Cardiac atrium fibroblast (primary cell): ENCODE data around the gene PPP1R3E. TPM values are rescaled to one million over a fixed set of nuclear protein-coding genes. Genes with fewer than 3 reads are reported as not detected.

Experiments used
- total RNA-seq: library from RNA; depleted of rRNA; stranded (reverse); fragments of >200 nt; gene quantifications from 2 replicates; pipeline ENCODE4 v1.2.3, GENCODE V29; 2015

PPP1R3E gene, protein sequence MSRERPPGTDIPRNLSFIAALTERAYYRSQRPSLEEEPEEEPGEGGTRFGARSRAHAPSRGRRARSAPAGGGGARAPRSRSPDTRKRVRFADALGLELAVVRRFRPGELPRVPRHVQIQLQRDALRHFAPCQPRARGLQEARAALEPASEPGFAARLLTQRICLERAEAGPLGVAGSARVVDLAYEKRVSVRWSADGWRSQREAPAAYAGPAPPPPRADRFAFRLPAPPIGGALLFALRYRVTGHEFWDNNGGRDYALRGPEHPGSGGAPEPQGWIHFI
- total RNA-seq = 1.8 and 2.0 TPM in 2 replicates

DNA sequence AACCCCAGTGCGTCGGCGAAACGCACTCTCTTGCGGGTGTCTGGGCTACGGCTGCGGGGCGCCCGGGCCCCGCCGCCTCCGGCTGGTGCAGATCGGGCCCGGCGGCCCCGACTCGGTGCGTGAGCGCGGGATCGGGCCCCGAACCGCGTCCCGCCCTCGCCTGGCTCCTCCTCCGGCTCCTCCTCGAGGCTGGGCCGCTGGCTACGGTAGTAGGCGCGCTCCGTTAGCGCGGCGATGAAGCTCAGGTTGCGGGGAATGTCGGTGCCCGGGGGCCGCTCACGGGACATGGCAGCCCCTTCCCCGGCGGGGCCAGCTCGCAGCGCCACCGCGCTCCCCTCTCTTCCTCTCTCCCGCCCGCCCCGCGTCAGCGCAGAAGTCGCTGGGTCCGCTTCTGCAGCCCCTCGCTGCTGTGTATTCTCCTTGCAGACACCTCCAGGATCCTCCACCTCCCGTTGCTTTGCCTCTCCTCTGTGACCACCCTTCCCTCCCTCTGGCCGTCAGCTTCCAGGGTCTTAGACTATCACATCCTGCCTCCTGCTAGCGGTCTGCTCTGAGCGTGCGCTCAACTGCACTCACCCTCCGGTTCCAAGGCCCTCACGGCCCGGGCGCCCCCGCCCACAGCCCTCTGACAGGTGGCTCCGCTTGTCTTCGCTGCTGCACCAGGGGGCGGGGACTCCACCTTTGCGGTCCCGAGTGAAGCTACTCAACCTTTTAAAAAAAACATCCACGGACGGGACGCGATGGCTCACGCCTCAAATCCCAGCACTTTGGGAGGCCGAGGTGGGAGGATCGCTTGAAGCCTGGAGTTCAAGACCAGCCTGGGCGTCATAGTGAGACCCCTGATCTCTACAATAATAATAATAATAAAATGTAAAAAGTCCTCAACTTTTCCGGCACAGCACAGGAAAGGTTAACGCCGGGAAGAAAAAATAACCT is at the start of gene PPP1R3E:
Gene PPP1R3E (minus strand): TSS at position 570 of the 936 bp plus-strand sequence. CDS start 283 bp downstream, at position 287.

GRCh38 chr14:23320584-23321571 is 18.2 kb upstream of the PPP1R3E start, which contains the start of gene PABPN1:
Gene PABPN1, plus strand, starts transcription at chr14:23321457. Its CDS starts 13 bp downstream, at chr14:23321470.

GRCh38 chr14:23306412-23307145 is 3.9 kb upstream of the PPP1R3E start, which contains the start of gene BCL2L2:
Gene BCL2L2, plus strand, starts transcription at chr14:23306833. Its CDS starts 935 bp downstream, at chr14:23307768.

DNA sequence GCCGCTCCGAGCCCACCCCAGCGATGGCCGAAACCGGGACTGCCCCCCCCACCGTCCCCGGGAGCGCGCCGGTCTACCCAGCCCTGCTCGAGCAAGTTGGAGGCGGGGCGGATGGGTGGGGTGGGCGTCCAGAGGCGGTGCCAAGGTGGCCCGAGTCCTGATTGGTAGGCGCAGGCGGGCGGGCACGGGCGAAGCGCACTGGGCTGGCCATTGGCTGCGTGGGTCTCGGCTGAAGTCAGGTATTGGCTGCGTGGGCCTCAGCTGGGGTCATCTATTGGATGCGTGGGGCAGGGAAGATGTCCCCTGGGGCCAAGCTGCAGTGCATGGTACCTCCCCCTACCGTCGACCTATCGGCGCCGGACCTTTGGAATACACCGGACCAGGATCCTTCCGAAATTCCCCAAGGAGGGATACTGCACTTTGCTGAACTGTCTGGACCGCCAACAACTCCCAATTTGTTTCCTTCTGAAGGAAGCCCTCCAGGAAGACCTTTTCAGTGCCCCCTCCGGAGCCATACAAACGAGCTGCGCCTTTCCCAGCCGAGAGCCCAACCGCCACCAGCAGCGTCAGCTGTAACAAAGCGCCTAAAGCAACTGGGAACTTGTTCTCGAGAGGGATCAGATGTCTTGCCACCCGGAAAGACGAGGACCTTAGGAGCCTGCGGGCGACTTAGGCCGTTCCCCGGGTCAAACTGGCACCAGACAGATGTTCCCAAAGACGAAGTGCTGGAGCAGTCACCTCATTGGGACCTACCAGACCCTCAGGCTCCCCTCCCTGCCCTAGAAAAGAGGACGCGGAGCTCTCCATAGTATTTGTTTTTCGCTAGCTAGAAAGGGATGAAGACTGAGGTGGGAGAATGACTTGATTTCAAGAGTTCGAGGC is 16.4 kb downstream of the PPP1R3E start, which contains the start of gene HOMEZ:
Gene HOMEZ (minus strand): TSS at position 113 of the 882 bp plus-strand sequence. CDS start 180 bp downstream, outside the sequence.

Other genes with a start within 250 kb of the PPP1R3E start
- gene CDH24, start 245.3 kb downstream of the PPP1R3E start, total RNA-seq = 3.2 and 4.1 TPM in 2 replicates
- 48.4 and 55.2 TPM in 2 replicates for gene ACIN1, start 207.7 kb downstream of the PPP1R3E start, total RNA-seq
- 37.9 and 39.2 TPM in 2 replicates for gene C14orf119, start 207.4 kb downstream of the PPP1R3E start, total RNA-seq
- gene CIROP, start 197.9 kb downstream of the PPP1R3E start, total RNA-seq = not detected in 2 replicates
- not detected in 2 replicates for gene CEBPE, start 183.6 kb downstream of the PPP1R3E start, total RNA-seq
- gene SLC7A8, start 119.2 kb downstream of the PPP1R3E start, total RNA-seq = 0.32 and 2.0 TPM in 2 replicates
- not detected in 2 replicates for gene RNF212B, start 64.9 kb downstream of the PPP1R3E start, total RNA-seq
- 8.4 and 10.5 TPM in 2 replicates for gene HOMEZ, start 16.7 kb downstream of the PPP1R3E start, total RNA-seq
- 13.7 and 24.8 TPM in 2 replicates for gene BCL2L2, start 4.0 kb upstream of the PPP1R3E start, total RNA-seq
- gene PABPN1, start 18.6 kb upstream of the PPP1R3E start, total RNA-seq = 41.1 and 57.9 TPM in 2 replicates
- 10.4 and 21.7 TPM in 2 replicates for gene SLC22A17, start 50.0 kb upstream of the PPP1R3E start, total RNA-seq
- gene EFS, start 62.3 kb upstream of the PPP1R3E start, total RNA-seq = 1.8 and 3.6 TPM in 2 replicates
- gene IL25, start 70.0 kb upstream of the PPP1R3E start, total RNA-seq = not detected in 2 replicates
- gene CMTM5, start 74.2 kb upstream of the PPP1R3E start, total RNA-seq = not detected in 2 replicates
- gene MYH6, start 105.4 kb upstream of the PPP1R3E start, total RNA-seq = not detected in 2 replicates
- not detected in 2 replicates for gene MYH7, start 132.8 kb upstream of the PPP1R3E start, total RNA-seq
- 18.3 and 24.4 TPM in 2 replicates for gene NGDN, start 166.8 kb upstream of the PPP1R3E start, total RNA-seq
- gene ZFHX2, start 248.9 kb upstream of the PPP1R3E start, total RNA-seq = not detected in 2 replicates